Kasumi-1 (cell line): ENCODE results near the gene CRIP3.
"Not testable (repeated sequence)": the region's sequence is repeated elsewhere in the genome, so short reads cannot be mapped to it uniquely, and the experiment has no call there.

Experiments
- DNase-seq, 2 experiments: peaks; one replicate each; lab custom pipeline; 2025; lab: John Stamatoyannopoulos, UW

The CRIP3 gene

GRCh38 chr6:43308101-43308989 is at the start of gene CRIP3:
CRIP3 (minus strand) TSS chr6:43308826; CDS start chr6:43308792, 34 bp downstream.
- no peak for DNase-seq

- DNase-seq, result peak; percentile 54 to 59
Measured at GRCh38 chr6:43355862-43356590, 47.4 kb upstream of the CRIP3 start.

DNA sequence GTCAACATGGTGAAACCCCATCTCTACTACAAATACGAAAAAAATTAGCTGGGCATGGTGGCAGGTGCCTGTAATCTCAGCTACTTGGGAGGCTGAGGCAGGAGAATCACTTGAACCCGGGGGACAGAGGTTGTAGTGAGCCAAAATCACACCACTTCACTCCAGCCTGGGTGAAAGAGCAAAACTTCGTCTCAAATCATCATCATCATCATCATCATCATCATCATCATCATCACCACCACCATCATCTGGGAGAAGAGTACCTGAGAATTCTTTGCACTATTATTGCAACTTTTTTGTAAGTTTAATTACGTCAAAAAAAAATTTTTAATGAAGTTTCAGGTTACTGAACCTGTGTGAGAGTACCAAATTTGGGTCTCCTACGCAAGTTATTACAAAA is 43.3 kb upstream of the CRIP3 start:
- not testable (repeated sequence) for DNase-seq

DNA sequence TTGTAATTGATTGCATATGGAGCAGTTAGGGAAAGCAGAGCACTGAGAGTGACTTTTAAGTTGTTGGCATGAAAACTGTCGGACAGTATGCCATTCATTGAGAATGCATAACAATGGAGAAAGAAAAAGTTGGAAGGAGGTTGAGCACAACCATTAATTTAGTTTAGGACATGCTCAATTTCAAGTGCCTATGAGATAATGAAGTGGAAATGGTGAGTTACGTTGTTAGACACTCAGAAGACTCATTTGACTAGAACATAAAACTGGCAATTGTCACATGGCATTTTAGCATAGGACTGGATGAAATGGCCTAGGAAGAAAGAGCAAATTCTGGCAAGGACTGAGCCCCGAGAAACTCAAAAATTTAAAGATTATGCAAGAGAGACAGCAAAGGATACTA is 38.8 kb upstream of the CRIP3 start:
- DNase-seq, result no peak

GRCh38 chr6:43347021-43347420 is 38.4 kb upstream of the CRIP3 start:
- no peak for DNase-seq

- DNase-seq, result not testable (repeated sequence)
Measured at GRCh38 chr6:43346243-43346642, 37.6 kb upstream of the CRIP3 start.

DNA sequence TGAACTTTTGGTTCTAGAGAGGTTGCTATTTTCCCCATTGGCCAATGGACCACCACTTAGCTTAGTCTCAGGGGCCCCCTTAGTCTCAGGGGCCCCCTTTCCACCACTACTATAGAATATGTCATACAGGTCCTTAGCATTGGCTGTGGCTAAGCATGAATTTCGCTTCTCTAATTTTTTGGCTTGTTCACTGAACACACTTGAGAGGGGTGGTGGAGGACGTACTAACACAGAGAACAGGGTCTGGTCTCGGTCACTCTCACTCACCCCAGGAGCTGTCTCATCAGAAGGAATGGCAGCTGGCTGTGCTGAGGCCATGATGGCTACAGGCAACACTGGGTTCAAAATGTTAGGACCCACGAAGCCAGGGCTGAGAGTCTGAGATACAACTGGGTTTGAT is 30.5 kb upstream of the CRIP3 start:
- DNase-seq, result no peak

DNA sequence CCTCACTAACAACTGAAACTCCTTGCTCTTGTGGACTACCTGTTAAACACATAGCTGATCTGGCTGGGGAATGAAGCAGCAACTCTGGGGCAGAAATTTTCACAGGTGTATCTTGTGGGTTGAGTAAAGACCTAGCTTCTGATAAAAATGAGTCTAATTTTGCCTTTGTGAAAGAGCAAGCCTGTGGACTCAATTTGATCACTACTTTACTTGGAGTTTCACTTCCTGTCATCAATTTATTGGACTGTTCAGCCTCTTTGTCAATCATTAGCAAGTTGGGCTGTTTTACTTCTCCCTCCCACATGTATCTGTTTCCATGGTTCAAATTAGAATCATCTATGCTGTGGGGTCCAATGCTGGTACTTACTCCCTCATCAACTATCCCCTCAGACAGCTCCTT is 29.6 kb upstream of the CRIP3 start:
- no peak for DNase-seq

DNA sequence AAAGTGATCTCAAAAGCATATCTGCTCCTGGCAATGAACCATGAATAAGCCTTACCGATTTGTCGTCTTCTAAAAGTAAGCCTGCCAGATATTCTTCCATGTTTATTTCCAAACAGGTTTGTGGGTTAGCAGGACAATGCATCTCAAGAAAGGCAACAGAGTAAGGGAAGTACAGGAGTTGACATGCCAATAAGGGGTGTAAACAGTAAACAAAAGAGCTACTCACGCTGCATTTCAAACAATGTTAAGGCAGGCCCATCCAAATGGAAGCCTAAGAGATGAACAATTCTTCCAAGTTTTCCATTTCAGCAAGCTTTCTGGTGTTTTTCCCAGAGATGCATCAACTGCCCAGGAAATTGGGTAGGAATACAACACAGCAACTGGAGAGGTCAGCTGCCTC is 27.8 kb upstream of the CRIP3 start:
- DNase-seq, result no peak

DNA sequence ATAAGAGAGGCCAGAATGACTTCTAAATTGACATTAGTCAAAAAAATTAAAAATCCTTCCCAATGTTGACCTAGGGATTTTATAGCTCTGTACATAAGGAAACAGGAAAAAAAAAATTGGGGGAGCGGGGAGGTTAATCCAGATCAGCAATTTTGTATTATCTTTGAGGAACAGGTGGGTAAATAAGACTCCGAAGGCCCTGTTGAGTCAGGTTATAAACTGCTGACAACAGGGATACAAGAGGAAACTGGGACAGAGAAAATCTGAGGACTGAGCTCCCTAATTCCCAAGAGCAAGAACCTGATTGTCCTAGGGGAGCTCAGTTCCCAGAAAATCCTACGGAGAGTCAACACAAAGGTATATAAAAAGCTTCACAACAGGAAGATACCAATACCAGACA is 26.8 kb upstream of the CRIP3 start:
- no peak for DNase-seq

DNA sequence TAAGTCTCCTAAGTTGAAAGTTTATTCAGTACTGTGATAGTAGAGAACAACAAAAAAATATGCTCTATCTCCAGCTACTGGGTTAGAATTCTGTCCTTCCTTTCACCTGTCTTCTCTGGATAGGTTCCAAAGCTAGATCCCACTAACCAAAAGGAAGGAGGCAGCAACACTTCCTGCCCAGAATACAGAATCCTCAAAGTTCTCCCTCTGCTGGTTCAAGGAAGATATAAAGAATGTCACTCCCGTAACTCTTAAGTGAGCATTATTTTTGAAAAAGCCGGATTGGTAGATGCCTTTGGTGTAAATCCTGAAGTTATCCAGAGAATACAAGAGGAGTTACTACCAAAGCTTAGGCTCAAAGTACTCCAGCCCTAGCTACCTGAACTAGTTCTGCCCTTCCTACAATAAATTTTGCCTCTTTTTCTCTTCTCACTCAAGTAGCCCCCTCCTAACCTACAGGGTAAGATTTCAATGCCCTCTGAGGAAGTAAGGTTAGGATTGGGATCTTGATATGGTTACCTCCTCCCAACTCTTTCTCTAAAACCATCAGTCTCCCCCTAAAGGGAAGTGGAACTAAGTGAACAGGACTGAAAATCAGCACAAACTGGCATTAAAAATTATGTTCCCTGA is 26.0 kb upstream of the CRIP3 start:
- DNase-seq, result peak; percentile 59 to 74

DNA sequence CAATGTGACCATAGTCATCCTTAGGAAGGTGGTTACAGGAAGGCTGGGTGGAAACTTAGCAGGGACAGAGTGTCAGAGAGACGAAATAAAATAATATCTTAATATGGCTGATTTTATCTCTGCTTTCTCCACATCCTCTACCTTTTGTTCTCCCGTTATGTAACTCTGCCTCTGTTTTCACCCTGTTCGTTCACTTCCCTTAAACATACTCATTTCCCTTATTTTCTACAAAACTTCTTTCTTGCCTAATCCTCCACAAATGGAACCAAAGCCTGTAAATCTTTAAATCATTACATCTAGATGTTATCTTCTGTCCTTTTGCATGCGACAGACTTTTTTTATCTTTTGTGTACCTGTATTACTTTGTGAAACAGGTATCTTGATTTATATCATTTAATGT is 23.3 kb upstream of the CRIP3 start:
- peak; percentile 8 to 14 for DNase-seq

DNA sequence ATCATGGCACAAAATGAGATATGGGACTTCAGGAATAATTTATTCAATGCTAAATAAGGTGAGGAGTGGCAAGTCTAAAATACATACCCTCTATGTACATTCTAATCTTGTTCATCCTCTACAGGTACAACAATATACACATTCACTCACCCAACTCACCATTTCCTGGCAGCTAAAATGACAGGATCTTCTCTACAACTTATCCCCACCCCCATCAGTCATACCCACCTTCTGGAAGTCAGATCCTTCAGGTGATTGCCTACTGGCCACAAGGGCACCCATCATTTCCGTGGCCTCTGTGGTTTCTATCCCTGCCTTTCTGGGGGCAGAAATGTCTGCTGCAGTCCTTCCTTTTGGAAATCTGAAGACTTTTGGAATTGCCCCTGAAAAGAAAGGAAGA is 22.8 kb upstream of the CRIP3 start:
- DNase-seq, result no peak

- no peak for DNase-seq
Measured at GRCh38 chr6:43328528-43328927, 19.9 kb upstream of the CRIP3 start.

GRCh38 chr6:43325876-43326275 is 17.2 kb upstream of the CRIP3 start:
- peak in 1 of 2 experiments; percentile 9 for DNase-seq

DNA sequence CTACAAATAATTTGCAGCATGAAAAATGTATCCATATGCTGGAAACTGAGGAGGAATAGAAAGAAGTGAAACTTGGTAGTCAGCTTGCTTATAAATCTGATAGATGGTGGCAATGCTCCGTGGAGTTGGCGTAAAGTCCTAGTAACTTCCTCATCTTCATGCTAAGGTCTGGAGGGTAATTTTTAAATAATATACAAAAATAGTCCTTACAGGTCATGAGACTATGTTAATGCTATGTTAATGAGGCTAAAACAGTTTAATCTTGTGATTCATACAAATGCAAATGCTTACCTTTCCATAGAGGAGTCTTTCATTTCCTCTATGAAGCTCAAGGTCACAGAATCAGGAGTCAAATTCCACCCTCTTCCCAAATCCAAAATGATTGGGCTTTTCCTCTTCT is 9.4 kb upstream of the CRIP3 start:
- no peak for DNase-seq

GRCh38 chr6:43313813-43314212 is 5.2 kb upstream of the CRIP3 start:
- no peak for DNase-seq

DNA sequence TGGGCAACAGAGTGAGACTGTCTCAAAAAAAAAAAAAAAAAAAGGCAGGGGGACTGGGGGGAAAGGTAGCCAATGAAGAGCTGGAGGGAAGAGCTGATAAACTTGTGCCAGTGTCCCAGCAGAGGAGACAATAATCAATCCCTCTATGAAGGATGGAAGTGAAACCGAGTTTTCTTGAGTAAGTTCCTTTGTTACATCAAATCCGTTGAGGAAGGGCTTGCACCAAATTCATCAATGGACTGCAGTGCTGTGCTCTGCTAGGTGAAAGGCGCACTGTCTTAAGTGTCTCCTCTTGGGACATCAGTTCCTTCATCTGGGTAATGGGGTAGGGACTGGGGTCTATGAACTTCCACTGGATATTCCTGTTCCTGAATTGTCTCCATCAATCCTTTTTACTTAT is 3.0 kb upstream of the CRIP3 start:
- no peak for DNase-seq

DNA sequence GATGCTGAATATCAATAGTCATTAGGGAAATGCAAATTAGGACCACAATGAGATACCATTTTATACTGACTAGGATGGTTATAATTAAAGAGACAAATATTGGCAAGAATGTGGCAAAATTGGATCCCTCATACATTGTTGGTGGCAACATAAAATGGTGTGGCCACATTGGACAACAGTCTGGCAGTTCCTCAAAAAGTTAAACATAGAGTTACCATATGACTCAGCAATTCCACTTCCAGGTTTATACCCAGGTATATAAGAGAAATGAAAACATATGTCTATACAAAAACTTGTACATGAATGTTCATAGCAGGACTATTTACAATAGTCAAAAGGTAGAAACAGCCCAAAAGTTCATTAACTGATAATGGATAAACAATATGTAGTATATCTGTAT is 2.0 kb upstream of the CRIP3 start:
- DNase-seq, result peak; percentile 9 to 30

- no peak for DNase-seq
Measured at GRCh38 chr6:43310134-43310533, 1.5 kb upstream of the CRIP3 start.

DNA sequence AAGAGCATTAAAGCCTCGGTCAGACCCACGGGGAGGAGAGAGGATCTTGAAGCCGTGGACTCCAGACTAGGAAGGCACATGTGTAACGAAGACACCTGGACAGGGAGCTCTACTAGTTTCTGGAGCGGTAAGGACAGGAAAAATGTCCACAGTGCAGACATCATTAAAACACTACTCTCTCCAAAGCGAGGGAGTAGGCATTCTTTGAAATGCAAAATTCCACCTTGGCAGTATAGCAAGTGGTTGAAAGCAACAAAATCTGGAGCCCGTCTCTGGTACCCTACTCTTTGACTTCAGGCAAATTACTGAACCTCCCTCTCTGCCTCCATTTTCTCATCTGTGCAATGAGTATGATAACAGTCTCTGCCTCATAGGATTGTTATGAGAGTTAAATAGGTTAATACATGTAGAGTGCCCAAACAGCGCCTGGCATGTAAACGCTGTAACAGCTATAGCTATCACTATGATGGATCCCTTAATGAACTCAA is 408 bp upstream of the CRIP3 start:
- no peak for DNase-seq

GRCh38 chr6:43307451-43308100 is 1.1 kb downstream of the CRIP3 start:
- no peak for DNase-seq
